Fibroblast of pulmonary artery (primary cell): ENCODE measurements around the gene DNAH7.
A peak's percentile ranks its signal among the peaks of the same experiment; 100 is the strongest.

Source experiments
- DNase-seq: peaks from one replicate; pipeline ENCODE4 v3.0.0-alpha.2; 2010; ENCODE audit warnings: low read depth
- H3K4me3 ChIP-seq: replicated peaks from 2 replicates; pipeline ENCODE4 v1.5.1; 2011; ENCODE audit warnings: low read depth, mild to moderate bottlenecking, control low read depth, low read length, moderate library complexity
- TF ChIP-seq, protein P1 (sequence below): IDR thresholded peaks from 2 replicates; pipeline ENCODE4 v1.5.1; 2011; ENCODE audit warnings: mild to moderate bottlenecking, control low read depth, low read length, inconsistent platforms; ENCODE audit errors: missing control alignments

The DNAH7 gene

DNA sequence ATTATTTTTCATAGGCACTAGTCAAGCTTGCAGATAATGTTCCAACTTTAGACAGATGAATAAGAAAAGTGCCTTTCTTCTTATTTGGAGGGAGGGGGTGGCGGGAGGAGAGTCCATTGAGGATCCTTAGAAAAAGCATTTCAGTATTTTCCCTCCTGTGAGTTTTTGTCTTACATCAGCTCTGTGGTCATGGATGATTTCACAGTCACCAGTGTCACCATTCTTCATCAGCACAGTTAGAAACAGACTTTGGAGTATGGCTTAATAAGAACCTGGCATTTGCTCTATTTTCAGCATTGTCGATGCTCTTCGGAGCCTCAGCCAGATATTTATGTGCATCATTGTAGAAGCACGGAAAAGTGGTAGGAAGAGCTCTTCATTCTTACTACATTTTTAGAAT, 341.5 kb downstream of the DNAH7 start:
- TF ChIP-seq, protein P1, sequence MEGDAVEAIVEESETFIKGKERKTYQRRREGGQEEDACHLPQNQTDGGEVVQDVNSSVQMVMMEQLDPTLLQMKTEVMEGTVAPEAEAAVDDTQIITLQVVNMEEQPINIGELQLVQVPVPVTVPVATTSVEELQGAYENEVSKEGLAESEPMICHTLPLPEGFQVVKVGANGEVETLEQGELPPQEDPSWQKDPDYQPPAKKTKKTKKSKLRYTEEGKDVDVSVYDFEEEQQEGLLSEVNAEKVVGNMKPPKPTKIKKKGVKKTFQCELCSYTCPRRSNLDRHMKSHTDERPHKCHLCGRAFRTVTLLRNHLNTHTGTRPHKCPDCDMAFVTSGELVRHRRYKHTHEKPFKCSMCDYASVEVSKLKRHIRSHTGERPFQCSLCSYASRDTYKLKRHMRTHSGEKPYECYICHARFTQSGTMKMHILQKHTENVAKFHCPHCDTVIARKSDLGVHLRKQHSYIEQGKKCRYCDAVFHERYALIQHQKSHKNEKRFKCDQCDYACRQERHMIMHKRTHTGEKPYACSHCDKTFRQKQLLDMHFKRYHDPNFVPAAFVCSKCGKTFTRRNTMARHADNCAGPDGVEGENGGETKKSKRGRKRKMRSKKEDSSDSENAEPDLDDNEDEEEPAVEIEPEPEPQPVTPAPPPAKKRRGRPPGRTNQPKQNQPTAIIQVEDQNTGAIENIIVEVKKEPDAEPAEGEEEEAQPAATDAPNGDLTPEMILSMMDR, result no peak
- no peak overlapping the region for H3K4me3 ChIP-seq
- no peak for DNase-seq

DNA sequence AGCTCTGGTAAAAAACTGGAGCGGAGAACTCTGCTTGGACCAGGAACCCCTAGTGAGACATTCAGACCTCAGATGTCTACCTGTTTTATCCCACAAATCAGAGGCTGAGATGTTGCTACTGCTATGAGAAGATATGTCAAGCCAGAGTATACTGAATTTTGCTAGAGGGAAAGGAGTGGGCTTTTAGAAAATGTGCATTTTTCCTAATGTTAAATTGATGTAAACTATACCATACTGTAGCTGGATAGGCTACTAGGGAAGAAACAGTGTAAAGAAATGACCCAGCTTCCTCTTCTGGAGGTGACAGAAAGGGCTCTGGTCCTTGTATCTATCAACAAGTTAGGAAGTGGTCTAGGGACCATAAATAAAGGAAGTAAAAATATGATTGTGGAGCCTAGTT, 346.6 kb downstream of the DNAH7 start:
- TF ChIP-seq, protein P1, result no peak
- no peak for DNase-seq
- H3K4me3 ChIP-seq, result no peak overlapping the region

DNA sequence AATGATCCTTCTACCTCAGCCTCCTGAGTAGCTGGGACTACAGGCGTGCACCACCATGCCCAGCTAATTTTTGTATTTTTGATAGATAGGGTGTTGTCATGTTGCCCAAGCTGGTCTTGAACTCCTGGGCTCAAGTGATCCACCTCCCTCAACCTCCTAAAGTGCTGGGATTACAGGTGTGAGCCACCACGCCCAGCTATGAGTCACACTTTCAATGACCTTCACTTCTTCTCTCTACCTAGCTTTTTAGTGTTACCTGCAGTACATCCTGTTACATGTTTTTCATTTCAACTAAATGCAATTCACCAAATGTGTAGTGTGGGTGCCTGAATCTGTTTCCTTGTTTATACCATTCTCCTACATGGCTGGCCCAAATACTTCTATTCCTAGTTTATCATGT, 347.6 kb downstream of the DNAH7 start:
- no peak overlapping the region for H3K4me3 ChIP-seq
- TF ChIP-seq, protein P1, result no peak
- no peak for DNase-seq

DNA sequence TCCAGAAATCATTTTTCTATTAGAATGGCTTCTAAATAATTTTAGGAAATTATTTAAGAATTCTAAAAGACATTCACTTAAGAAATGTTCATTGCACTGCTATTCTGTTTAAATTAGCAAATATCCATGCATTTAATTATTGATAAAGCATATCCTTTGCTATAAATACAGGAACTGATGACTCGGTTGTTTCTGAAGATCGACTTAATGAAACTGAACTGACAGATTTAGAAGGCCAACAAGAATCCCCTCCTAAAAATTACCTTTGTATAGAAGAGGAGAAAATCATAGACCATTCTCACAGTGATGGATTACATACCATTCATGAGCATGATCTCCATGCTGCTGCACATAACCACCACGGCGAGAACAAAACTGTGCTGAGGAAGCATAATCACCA, 352.2 kb downstream of the DNAH7 start:
- H3K4me3 ChIP-seq, result no peak overlapping the region
- TF ChIP-seq, protein P1, result no peak
- no peak for DNase-seq

DNA sequence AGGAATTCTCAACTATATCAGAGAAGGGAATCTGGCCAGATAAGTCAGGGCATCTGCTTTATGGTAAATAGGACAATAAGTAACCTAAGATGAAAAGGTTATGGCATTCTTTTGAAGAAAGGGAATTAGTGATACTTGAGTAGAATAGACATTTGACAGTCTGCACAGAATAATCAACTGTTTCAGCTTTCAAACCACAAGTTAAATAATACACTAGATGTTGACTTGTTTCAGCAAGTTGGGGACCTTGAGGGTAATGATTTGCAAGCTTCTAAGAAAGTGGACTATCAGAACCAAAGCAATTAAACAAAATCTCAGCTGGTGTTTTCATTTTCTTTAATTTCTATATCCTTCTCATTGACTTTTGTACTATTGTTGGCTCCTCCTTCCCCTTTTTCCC, 357.2 kb downstream of the DNAH7 start:
- TF ChIP-seq, protein P1, result no peak
- DNase-seq, result no peak
- H3K4me3 ChIP-seq, result no peak overlapping the region

DNA sequence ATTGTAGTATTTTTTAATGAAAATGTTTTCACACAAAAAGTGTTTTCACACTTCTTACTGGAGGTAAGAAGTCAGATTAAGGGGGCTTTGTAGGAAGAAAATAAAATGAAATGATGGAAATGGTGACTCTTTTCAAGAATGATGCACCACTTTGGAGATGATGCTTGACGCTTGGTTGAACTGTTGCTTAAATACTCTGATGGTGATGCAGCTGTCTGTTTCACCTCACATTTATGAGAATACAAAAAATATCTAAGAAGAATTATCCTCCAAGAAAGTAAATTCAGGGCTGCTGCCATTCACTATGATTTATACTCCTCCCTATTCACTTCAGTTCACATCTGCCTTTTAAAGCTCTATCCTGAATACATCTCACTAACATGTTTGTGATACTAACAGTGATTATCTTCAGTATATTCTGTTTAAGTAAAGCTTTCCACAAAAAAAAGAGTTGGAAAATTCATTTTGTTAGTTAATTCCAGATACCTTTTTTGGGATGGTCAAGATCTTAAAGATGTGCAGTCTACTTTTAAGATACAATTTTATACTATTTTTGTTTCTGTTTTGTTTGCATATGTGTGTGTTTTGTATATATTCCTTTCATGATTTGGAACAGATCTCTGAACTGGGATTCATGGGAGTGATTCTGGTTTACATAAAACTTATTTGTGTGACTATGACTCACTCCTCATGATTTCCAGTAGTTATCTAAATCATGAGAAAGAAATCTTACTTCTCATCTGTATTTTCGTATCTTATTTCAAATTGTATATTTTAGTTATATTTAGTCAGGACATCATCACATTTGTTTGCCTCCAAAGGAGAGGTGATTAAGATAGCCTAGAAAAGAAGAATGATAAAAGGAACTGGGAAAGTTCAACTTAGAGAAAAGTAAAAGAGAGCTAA, 358.5 kb downstream of the DNAH7 start:
- DNase-seq, result peak; percentile 40
- H3K4me3 ChIP-seq, result no peak overlapping the region
- TF ChIP-seq, protein P1, result no peak
